HepG2 (cell line): ENCODE data around the gene MMP24OS. TPM values are rescaled to one million over a fixed set of nuclear protein-coding genes. Genes with fewer than 3 reads are reported as not detected.

Experiments used
- DNMT3B ChIP-seq: conservative IDR thresholded peaks from 2 replicates; pipeline ENCODE4 v1.6.1; 2016; ENCODE audit warnings: missing biosample characterization, control low read depth
- GLI4 ChIP-seq: sonication (generic); formaldehyde crosslinking; IDR thresholded peaks from 2 replicates; pipeline ENCODE4 v1.5.1; 2020; ENCODE audit warnings: missing genetic modification reagents, mild to moderate bottlenecking, moderate library complexity, borderline replicate concordance
- NCOA1 ChIP-seq: sonication (generic); formaldehyde crosslinking; IDR thresholded peaks from 2 replicates; pipeline ENCODE4 v1.9.0; 2021; ENCODE audit warnings: missing genetic modification reagents
- PLSCR1 ChIP-seq: sonication (generic); formaldehyde crosslinking; IDR thresholded peaks from 2 replicates; pipeline ENCODE4 v1.5.0; 2020; ENCODE audit warnings: missing genetic modification reagents, mild to moderate bottlenecking, borderline replicate concordance
- SOX6 ChIP-seq, 2 experiments: fragments of 450-650 bp in 1 of 2; sonication (generic) in 1 of 2; formaldehyde crosslinking in 1 of 2; IDR thresholded peaks; 2 replicates each; pipeline versions ENCODE4 v1.4.0 to v1.6.1; 2017 to 2020; ENCODE audit warnings: antibody characterized with exemption in 1 of 2, mild to moderate bottlenecking in 1 of 2, missing genetic modification reagents in 1 of 2
- TBL1XR1 ChIP-seq: fragments of 150-350 bp; IDR thresholded peaks from 2 replicates; pipeline ENCODE4 v1.6.1; 2014; ENCODE audit warnings: borderline replicate concordance, low read length; ENCODE audit not compliant: partially characterized antibody
- ZBTB3 ChIP-seq: sonication (generic); formaldehyde crosslinking; IDR thresholded peaks from 2 replicates; pipeline ENCODE4 v1.4.0; 2020; ENCODE audit warnings: low read depth, mild to moderate bottlenecking, moderate library complexity, missing genetic modification reagents, borderline replicate concordance
- ZBTB8A ChIP-seq: sonication (generic); formaldehyde crosslinking; IDR thresholded peaks from 2 replicates; pipeline ENCODE4 v1.4.0; 2020; ENCODE audit warnings: mild to moderate bottlenecking, low read depth, missing genetic modification reagents, borderline replicate concordance
- polyA plus RNA-seq, 8 experiments: library from polyadenylated mRNA; depleted of rRNA in 3 of 8; stranded (reverse) in 7 of 8; unstranded in 1 of 8; fragments of >200 nt; fragmentation: Illumina TruSeq in 4 of 8; extraction: Trizol in 4 of 8; gene quantifications; 2 replicates each; pipeline versions ENCODE4 v1.2.1 to v1.2.3, GENCODE V29; 2011 to 2016; ENCODE audit warnings: low read depth in 4 of 8, missing spikeins in 1 of 8, mixed read lengths in 1 of 8; ENCODE audit not compliant: insufficient read depth in 1 of 8
- total RNA-seq, 5 experiments: library from RNA; depleted of rRNA; stranded (reverse); fragments of >200 nt; fragmentation: Illumina TruSeq; extraction: Trizol; gene quantifications; 2 replicates each; pipeline ENCODE4 v1.2.3, GENCODE V29; 2016; ENCODE audit warnings: low read depth in 1 of 5
- TF ChIP-seq, protein P1 (sequence below): sonication (generic); formaldehyde crosslinking; IDR thresholded peaks from 2 replicates; pipeline ENCODE4 v1.8.1; 2023; ENCODE audit warnings: mild to moderate bottlenecking, missing genetic modification reagents
- TF ChIP-seq, protein P2 (sequence below): sonication (generic); formaldehyde crosslinking; IDR thresholded peaks from 2 replicates; pipeline ENCODE4 v1.5.1; 2020; ENCODE audit warnings: mild to moderate bottlenecking, missing genetic modification reagents
- TF ChIP-seq, protein P3 (sequence below): fragments of 450-650 bp; IDR thresholded peaks from 2 replicates; pipeline ENCODE4 v1.6.1; 2017; ENCODE audit warnings: mild to moderate bottlenecking
- TF ChIP-seq, protein P4 (sequence below): sonication (generic); formaldehyde crosslinking; IDR thresholded peaks from 2 replicates; pipeline ENCODE4 v1.4.0; 2020; ENCODE audit warnings: missing genetic modification reagents, borderline replicate concordance
- TF ChIP-seq, protein P5 (sequence below): conservative IDR thresholded peaks from 2 replicates; pipeline ENCODE4 v1.6.1; 2018; ENCODE audit warnings: missing genetic modification reagents

MMP24OS gene
- total and polyA plus RNA-seq, 2 of the 13 experiments (the other 11 are each of a cell fraction or from before 2014, with no cell fraction given): 6.0 to 8.5 TPM

DNA sequence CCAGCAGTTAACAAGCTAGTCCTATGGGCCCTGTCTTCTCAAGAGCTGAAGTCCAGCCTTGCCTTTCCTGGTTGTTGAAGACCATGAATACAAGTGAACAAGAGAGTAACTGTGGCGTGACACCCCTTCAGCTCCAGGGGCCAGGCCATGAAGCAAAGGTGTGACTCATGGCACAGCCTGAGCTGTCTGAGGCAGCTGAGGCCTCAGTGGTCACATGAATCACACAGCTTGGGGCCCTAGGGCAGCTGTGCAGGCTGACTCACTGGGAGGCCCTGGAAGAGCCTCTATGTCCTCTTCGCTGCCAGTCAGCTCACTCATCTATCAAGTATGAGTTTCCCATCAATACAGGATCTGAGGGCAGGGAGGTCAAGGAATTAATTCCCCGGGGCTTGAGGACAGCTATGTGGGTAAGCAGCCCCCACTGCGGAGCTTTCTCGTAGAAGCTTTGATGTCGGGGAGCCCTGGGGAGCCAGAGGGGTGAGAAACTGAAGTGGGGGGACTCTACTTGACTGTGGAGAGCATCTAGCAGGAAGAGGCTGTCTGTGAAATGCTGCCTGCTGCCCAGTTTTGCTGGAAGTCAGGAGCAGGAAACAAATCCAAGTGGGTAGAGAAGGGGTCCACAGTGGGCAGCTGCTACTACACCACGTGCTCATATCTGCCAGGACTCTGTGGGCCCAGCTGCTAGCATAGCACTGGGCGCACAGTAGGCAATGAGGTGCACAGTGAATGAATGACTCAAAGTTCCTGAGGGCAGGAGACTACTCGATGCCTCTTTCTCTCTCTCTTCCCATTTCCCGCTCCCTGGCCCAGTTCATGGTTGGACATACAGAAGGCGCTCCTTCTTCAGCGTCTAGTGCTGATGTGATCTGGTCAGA is 28.0 kb upstream of the MMP24OS start (continued):
- TF ChIP-seq, protein P1, sequence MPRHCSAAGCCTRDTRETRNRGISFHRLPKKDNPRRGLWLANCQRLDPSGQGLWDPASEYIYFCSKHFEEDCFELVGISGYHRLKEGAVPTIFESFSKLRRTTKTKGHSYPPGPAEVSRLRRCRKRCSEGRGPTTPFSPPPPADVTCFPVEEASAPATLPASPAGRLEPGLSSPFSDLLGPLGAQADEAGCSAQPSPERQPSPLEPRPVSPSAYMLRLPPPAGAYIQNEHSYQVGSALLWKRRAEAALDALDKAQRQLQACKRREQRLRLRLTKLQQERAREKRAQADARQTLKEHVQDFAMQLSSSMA: no peak
- TF ChIP-seq DNMT3B (CRISPR knock-in tag) (0 out of 2 replicates have a peak, but pooled peaks have one; percentile 58), GLI4 (no peak), SOX6 (IDR thresholded peaks at IDR 0.05) (no peak), SOX6 (CRISPR knock-in tag; IDR thresholded peaks at IDR 0.05) (peak; percentile 17; the same call in 1 of the 2 replicates), ZBTB3 (no peak), PLSCR1 (CRISPR knock-in tag) (no peak), ZBTB8A (CRISPR knock-in tag) (no peak), NCOA1 (CRISPR knock-in tag) (no peak), TBL1XR1 (no peak)
- TF ChIP-seq, protein P2, sequence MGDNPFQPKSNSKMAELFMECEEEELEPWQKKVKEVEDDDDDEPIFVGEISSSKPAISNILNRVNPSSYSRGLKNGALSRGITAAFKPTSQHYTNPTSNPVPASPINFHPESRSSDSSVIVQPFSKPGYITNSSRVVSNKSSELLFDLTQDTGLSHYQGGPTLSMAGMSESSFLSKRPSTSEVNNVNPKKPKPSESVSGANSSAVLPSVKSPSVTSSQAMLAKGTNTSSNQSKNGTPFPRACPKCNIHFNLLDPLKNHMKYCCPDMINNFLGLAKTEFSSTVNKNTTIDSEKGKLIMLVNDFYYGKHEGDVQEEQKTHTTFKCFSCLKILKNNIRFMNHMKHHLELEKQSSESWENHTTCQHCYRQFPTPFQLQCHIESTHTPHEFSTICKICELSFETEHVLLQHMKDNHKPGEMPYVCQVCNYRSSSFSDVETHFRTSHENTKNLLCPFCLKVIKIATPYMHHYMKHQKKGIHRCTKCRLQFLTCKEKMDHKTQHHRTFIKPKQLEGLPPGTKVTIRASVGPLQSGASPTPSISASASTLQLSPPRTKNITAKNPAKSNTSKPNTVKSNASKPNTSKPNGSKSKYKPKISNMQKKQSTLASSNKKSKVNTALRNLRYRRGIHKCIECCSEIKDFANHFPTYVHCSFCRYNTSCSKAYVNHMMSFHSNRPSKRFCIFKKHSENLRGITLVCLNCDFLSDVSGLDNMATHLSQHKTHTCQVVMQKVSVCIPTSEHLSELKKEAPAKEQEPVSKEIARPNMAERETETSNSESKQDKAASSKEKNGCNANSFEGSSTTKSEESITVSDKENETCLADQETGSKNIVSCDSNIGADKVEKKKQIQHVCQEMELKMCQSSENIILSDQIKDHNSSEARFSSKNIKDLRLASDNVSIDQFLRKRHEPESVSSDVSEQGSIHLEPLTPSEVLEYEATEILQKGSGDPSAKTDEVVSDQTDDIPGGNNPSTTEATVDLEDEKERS (CRISPR knock-in tag): no peak
- TF ChIP-seq, protein P3, sequence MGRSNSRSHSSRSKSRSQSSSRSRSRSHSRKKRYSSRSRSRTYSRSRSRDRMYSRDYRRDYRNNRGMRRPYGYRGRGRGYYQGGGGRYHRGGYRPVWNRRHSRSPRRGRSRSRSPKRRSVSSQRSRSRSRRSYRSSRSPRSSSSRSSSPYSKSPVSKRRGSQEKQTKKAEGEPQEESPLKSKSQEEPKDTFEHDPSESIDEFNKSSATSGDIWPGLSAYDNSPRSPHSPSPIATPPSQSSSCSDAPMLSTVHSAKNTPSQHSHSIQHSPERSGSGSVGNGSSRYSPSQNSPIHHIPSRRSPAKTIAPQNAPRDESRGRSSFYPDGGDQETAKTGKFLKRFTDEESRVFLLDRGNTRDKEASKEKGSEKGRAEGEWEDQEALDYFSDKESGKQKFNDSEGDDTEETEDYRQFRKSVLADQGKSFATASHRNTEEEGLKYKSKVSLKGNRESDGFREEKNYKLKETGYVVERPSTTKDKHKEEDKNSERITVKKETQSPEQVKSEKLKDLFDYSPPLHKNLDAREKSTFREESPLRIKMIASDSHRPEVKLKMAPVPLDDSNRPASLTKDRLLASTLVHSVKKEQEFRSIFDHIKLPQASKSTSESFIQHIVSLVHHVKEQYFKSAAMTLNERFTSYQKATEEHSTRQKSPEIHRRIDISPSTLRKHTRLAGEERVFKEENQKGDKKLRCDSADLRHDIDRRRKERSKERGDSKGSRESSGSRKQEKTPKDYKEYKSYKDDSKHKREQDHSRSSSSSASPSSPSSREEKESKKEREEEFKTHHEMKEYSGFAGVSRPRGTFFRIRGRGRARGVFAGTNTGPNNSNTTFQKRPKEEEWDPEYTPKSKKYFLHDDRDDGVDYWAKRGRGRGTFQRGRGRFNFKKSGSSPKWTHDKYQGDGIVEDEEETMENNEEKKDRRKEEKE: no peak
- TF ChIP-seq, protein P4, sequence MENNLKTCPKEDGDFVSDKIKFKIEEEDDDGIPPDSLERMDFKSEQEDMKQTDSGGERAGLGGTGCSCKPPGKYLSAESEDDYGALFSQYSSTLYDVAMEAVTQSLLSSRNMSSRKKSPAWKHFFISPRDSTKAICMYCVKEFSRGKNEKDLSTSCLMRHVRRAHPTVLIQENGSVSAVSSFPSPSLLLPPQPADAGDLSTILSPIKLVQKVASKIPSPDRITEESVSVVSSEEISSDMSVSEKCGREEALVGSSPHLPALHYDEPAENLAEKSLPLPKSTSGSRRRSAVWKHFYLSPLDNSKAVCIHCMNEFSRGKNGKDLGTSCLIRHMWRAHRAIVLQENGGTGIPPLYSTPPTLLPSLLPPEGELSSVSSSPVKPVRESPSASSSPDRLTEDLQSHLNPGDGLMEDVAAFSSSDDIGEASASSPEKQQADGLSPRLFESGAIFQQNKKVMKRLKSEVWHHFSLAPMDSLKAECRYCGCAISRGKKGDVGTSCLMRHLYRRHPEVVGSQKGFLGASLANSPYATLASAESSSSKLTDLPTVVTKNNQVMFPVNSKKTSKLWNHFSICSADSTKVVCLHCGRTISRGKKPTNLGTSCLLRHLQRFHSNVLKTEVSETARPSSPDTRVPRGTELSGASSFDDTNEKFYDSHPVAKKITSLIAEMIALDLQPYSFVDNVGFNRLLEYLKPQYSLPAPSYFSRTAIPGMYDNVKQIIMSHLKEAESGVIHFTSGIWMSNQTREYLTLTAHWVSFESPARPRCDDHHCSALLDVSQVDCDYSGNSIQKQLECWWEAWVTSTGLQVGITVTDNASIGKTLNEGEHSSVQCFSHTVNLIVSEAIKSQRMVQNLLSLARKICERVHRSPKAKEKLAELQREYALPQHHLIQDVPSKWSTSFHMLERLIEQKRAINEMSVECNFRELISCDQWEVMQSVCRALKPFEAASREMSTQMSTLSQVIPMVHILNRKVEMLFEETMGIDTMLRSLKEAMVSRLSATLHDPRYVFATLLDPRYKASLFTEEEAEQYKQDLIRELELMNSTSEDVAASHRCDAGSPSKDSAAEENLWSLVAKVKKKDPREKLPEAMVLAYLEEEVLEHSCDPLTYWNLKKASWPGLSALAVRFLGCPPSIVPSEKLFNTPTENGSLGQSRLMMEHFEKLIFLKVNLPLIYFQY: no peak
- TF ChIP-seq, protein P5, sequence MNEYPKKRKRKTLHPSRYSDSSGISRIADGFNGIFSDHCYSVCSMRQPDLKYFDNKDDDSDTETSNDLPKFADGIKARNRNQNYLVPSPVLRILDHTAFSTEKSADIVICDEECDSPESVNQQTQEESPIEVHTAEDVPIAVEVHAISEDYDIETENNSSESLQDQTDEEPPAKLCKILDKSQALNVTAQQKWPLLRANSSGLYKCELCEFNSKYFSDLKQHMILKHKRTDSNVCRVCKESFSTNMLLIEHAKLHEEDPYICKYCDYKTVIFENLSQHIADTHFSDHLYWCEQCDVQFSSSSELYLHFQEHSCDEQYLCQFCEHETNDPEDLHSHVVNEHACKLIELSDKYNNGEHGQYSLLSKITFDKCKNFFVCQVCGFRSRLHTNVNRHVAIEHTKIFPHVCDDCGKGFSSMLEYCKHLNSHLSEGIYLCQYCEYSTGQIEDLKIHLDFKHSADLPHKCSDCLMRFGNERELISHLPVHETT (CRISPR knock-in tag): no peak
